Measurements from ENCODE around the gene PSEN1. TPM values are rescaled to one million over a fixed set of nuclear protein-coding genes. Genes with fewer than 3 reads are reported as not detected.

Gene PSEN1
- total RNA-seq, 1 experiment from 2014 or later = 41.4 TPM

DNA sequence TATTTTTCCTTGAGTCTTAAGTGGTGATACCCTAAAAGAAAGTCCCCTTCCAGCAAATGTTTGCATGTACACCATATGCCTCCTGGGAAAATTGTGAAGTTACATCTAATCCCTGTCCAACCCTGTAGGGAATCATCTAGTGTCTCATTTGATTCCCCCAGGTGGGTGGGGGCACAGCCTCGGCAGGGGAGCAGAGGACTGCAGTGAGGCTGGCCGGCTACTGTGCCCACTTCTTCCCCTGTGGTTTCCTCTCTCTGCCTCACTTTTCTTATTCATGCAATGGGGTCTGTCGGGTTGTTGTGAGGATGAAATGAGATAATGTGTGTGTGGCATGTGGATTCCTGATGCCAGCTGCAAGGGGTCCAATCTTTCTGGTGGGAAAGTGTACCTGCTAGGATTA, 107.0 kb downstream of the PSEN1 start:
- no peaks in the 10 kb centered on the region for H3K36me3 ChIP-seq (ENCODE audit: low read depth, low read length)
- no peaks in the 10 kb centered on the region for H3K9me2 ChIP-seq (replicated peaks; ENCODE audit: low read length)
- H3K4me3 ChIP-seq (ENCODE audit: low read length) = no peak overlapping the region
- intact Hi-C loops (cut with micrococcal nuclease) = no loop called here
- TF ChIP-seq EZH2 (IDR thresholded peaks at IDR 0.05; ENCODE audit: low read length, unreplicated experiment) = no peak
- TF ChIP-seq CTCF (conservative IDR thresholded peaks at IDR 0.05; ENCODE audit: low read depth, low read length) = no peak
- TF ChIP-seq EZH2phosphoT487 (IDR thresholded peaks at IDR 0.05; ENCODE audit: borderline replicate concordance, low read length) = no peak
- POLR2A ChIA-PET (ENCODE audit: unreplicated experiment) = no interaction called here
- no peak overlapping the region for H3K4me2 ChIP-seq (ENCODE audit: low read length)
- ATAC-seq = no peak
- H3K79me2 ChIP-seq (ENCODE audit: low read length) = no peaks in the 10 kb centered on the region
- no peak overlapping the region for H3K27ac ChIP-seq (ENCODE audit: low read length)
- peaks cover 18% of the 10 kb centered on the region for H3K4me1 ChIP-seq (ENCODE audit: insufficient read depth, low read length)
- H3K9me3 ChIP-seq (ENCODE audit: low read length) = no peaks in the 10 kb centered on the region
- H3F3A ChIP-seq (ENCODE audit: low read length, unreplicated experiment) = no peaks in the 10 kb centered on the region
- BruUV-seq (replicated peaks) = no TSS peak
- CTCF ChIA-PET = no interaction called here
- H4K20me1 ChIP-seq (ENCODE audit: low read length) = peaks cover 5% of the 10 kb centered on the region; the same call in 1 of the 2 replicates
- peaks cover 14% of the 10 kb centered on the region for H3K27me3 ChIP-seq (ENCODE audit: low read length)
- H2AFZ ChIP-seq (ENCODE audit: low read length) = no peak overlapping the region
- no peak for DNase-seq
- H3K9ac ChIP-seq (ENCODE audit: low read length) = no peak overlapping the region

- Histone ChIP-seq H3K4me1 (ENCODE audit: insufficient read depth, low read length) (peaks cover 18% of the 10 kb centered on the region), H3K79me2 (ENCODE audit: low read length) (no peaks in the 10 kb centered on the region), H3K36me3 (ENCODE audit: low read depth, low read length) (no peaks in the 10 kb centered on the region), H3K9me3 (ENCODE audit: low read length) (no peaks in the 10 kb centered on the region), H3K27me3 (ENCODE audit: low read length) (peaks cover 14% of the 10 kb centered on the region), H3K4me3 (ENCODE audit: low read length) (no peak overlapping the region), H3K9ac (ENCODE audit: low read length) (no peak overlapping the region), H3K9me2 (replicated peaks; ENCODE audit: low read length) (no peaks in the 10 kb centered on the region), H2AFZ (ENCODE audit: low read length) (no peak overlapping the region), H3K4me2 (ENCODE audit: low read length) (no peak overlapping the region), H4K20me1 (ENCODE audit: low read length) (peaks cover 5% of the 10 kb centered on the region; the same call in 1 of the 2 replicates), H3K27ac (ENCODE audit: low read length) (no peak overlapping the region), H3F3A (ENCODE audit: low read length, unreplicated experiment) (no peaks in the 10 kb centered on the region)
- BruUV-seq (replicated peaks) = no TSS peak
- CTCF ChIA-PET = no interaction called here
- TF ChIP-seq CTCF (conservative IDR thresholded peaks at IDR 0.05; ENCODE audit: low read depth, low read length) = no peak
- TF ChIP-seq EZH2 (IDR thresholded peaks at IDR 0.05; ENCODE audit: low read length, unreplicated experiment) = no peak
- no peak for TF ChIP-seq EZH2phosphoT487 (IDR thresholded peaks at IDR 0.05; ENCODE audit: borderline replicate concordance, low read length)
- no peak for DNase-seq
- POLR2A ChIA-PET (ENCODE audit: unreplicated experiment) = interaction anchor here (0.5 kb wide), 1 partner anchor 38 kb away, joined by 3 read pairs; no protein-coding TSS in a partner anchor
- no peak for ATAC-seq
- intact Hi-C loops (cut with micrococcal nuclease) = no loop called here
These were observed 107.4 kb downstream of the PSEN1 start for GRCh38 chr14:73243748-73244147.

GRCh38 chr14:73244541-73245290, 108.4 kb downstream of the PSEN1 start:
- Histone ChIP-seq H3K9me2 (replicated peaks; ENCODE audit: low read length) (no peaks in the 10 kb centered on the region), H3K79me2 (ENCODE audit: low read length) (no peaks in the 10 kb centered on the region), H2AFZ (ENCODE audit: low read length) (no peak overlapping the region), H3K36me3 (ENCODE audit: low read depth, low read length) (no peaks in the 10 kb centered on the region), H3K4me1 (ENCODE audit: insufficient read depth, low read length) (peaks cover 10% of the 10 kb centered on the region), H3K4me2 (ENCODE audit: low read length) (no peak overlapping the region), H3K27ac (ENCODE audit: low read length) (no peak overlapping the region), H3K27me3 (ENCODE audit: low read length) (peaks cover 4% of the 10 kb centered on the region), H3K4me3 (ENCODE audit: low read length) (no peak overlapping the region), H3F3A (ENCODE audit: low read length, unreplicated experiment) (no peaks in the 10 kb centered on the region), H3K9ac (ENCODE audit: low read length) (no peak overlapping the region), H3K9me3 (ENCODE audit: low read length) (no peaks in the 10 kb centered on the region), H4K20me1 (ENCODE audit: low read length) (no peaks in the 10 kb centered on the region)
- intact Hi-C loops (cut with micrococcal nuclease) = no loop called here
- BruUV-seq (replicated peaks) = no TSS peak
- ChIA-PET CTCF (no interaction called here), POLR2A (ENCODE audit: unreplicated experiment) (interaction anchor here (0.5 kb wide), 1 partner anchor 39 kb away, joined by 3 read pairs; no protein-coding TSS in a partner anchor)
- TF ChIP-seq EZH2phosphoT487 (IDR thresholded peaks at IDR 0.05; ENCODE audit: borderline replicate concordance, low read length) (no peak), CTCF (conservative IDR thresholded peaks at IDR 0.05; ENCODE audit: low read depth, low read length) (no peak), EZH2 (IDR thresholded peaks at IDR 0.05; ENCODE audit: low read length, unreplicated experiment) (no peak)
- DNase-seq = no peak
- no peak for ATAC-seq

All from PC-3 (cell line).